G401 (cell line): Measurements from ENCODE around the gene RNASEH2C. TPM values are rescaled to one million over a fixed set of nuclear protein-coding genes. Genes with fewer than 3 reads are reported as not detected.
A peak's percentile ranks its signal among the peaks of the same experiment; 100 is the strongest.
"Not testable (repeated sequence)": the region's sequence is repeated elsewhere in the genome, so short reads cannot be mapped to it uniquely, and the experiment has no call there.

Source experiments
- DNase-seq: peaks from one replicate; pipeline ENCODE4 v3.0.0-alpha.2; 2015; ENCODE audit warnings: low spot score
- in situ Hi-C: cut with HindIII; loops from 2 replicates; pipeline ENCODE4 v1.10.0; 2016; ENCODE audit warnings: low sequenced_read_pairs, mixed read lengths
- total RNA-seq: library from RNA; depleted of rRNA; stranded (reverse); fragments of >200 nt; shearing (Covaris generic); gene quantifications from 2 replicates; pipeline ENCODE4 v1.2.3, GENCODE V29; 2014

The RNASEH2C gene
- total RNA-seq, 1 experiment from 2014 or later: 86.2 TPM

DNA sequence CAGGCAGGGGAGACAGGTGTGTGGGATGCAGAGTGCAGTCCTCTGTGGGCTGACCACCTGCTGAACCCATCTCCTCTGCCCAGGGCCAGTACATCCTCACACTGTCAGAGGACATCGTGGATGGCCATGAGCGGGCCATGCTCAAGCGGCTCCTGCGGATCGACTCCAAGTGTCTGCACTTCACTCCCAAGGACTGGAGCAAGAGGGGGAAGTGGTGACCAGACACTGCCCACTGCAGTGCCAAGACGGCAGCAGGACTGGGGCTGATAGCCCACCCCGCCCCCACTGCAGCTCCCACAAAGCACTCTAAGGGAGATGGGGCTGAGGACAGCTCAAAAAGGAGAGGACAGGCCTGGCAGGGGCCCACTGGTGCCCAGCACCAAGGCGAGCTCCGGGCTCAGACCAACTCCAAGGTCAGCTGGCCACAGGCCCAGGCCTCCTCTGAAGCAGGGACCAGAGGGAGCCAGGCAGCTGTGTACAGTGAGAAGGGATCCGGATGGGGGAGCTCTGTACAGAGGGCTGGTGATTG lies 1.6 kb downstream of the RNASEH2C start:
- no peak for DNase-seq
- in situ Hi-C loops: no loop called here

DNA sequence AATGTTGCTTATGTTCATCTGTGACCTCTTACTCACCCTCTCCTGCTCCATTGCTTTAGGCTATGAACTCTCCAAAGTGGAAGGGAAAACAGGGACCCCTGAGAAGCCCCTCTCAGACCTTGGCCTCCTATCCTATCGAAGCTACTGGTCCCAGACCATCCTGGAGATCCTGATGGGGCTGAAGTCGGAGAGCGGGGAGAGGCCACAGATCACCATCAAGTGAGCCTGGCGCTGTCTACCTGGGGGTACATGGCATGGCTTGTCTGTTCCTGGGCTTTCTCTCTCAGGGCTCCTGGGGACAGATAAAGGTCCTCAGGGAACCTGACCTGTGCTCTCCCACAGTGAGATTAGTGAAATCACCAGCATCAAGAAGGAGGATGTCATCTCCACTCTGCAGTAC lies 2.1 kb downstream of the RNASEH2C start:
- in situ Hi-C loops: no loop called here
- DNase-seq: no peak

- DNase-seq: no peak
Observed at GRCh38 chr11:65717906-65718305, 2.7 kb downstream of the RNASEH2C start.

GRCh38 chr11:65716774-65717405 lies 3.7 kb downstream of the RNASEH2C start:
- no peak for DNase-seq
- in situ Hi-C loops: no loop called here

More at GRCh38 chr11:65717906-65718305, 2.7 kb downstream of the RNASEH2C start:
- in situ Hi-C loops: no loop called here

DNA sequence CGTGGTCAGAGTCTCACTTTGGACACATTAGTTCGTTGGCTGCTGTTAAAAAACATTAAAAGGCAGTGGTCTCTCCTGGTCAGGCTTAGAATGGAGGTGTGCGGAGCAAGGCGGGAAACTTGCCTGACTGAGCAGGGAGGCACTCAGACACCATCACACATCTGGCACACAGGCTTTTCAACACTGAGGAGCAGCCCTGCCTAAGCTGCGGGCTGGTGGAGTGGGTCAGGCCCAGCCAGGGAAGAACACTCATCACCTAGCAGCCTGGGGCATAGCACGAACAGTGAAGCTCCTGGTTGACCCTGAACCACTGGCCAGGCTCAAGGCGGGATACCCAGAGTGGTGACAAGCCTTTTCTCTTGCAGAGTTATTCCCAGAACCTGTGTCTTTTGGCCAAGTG lies 4.3 kb downstream of the RNASEH2C start:
- in situ Hi-C loops: no loop called here
- no peak for DNase-seq

DNA sequence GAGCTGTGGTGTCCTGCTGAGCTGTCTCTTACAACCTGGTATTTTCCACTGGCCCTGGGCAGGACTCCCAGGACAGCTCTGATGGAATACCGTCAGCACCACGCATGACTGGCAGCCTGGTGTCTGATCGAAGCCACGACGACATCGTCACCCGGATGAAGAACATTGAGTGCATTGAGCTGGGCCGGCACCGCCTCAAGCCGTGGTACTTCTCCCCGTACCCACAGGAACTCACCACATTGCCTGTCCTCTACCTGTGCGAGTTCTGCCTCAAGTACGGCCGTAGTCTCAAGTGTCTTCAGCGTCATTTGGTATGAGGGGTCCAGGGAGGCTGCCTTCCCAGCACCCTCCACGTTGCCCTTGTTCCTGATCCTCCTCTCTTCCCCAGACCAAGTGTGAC lies 6.2 kb downstream of the RNASEH2C start:
- in situ Hi-C loops: no loop called here
- no peak for DNase-seq

- in situ Hi-C loops: no loop called here
- DNase-seq: no peak
Observed at GRCh38 chr11:65713212-65713969, 7.2 kb downstream of the RNASEH2C start.

GRCh38 chr11:65712633-65713076 lies 7.9 kb downstream of the RNASEH2C start:
- DNase-seq: no peak
- in situ Hi-C loops: no loop called here

- in situ Hi-C loops: no loop called here
- DNase-seq: peak; percentile 97
Observed at GRCh38 chr11:65711785-65712632, 8.6 kb downstream of the RNASEH2C start, which contains the start of gene KAT5. KAT5 (plus strand) TSS chr11:65712252; CDS start chr11:65712268, 16 bp downstream.

DNA sequence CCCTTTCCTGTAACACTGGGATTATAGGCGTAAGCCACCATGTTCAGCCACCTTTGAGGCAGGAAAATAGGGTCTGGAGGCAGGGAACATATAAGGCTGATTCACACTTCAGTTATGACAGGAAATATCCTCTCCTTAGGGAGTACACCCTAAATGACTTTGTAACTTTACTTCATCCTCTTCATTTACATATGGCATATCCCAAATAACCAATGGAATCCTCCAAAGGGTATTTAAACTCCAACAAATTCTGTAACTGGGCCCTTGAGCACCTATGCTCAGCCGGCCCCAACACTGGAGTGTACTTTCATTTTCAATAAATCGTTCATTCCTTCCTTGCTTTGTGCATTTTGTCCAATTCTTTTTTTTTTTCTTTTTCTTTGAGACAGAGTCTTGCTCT lies 10.2 kb downstream of the RNASEH2C start:
- in situ Hi-C loops: no loop called here
- DNase-seq: no peak

- no peak for DNase-seq
- in situ Hi-C loops: no loop called here
Observed at GRCh38 chr11:65709661-65710060, 10.9 kb downstream of the RNASEH2C start.

DNA sequence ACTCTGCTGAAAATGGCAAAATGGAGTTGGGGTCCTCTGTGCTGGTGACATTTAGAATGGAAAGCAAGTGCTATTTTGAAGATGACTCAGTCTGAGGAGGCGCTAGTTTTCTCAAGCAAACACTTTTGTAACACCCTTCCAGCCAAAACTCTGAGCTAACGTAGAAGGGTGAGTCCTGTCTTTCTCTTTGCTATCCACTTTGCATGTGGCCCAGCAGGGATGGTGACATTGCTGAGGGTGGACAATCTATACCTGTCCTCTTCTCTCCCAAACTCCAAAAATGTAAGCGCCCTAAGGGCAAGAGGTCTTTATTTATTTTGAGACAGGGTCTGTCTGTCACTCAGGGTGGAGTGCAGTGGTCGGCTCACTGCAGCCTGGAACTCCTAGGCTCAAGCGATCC lies 12.1 kb downstream of the RNASEH2C start:
- in situ Hi-C loops: no loop called here
- DNase-seq: no peak

DNA sequence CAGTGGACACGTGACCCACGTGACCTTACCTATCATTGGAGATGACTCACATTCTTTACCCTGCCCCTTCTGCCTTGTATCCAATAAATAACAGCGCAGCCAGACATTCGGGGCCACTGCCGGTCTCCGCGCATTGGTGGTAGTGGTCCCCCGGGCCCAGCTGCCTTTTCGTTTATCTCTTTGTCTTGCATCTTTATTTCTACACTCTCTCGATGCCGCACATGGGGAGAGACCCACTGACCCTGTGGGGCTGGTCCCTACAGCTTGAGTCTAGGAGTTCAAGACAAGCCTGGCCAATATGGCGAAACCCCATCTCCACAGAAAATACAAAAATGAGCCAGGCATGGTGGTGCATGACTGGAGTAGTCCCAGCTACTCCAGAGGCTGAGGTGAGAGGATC lies 13.6 kb downstream of the RNASEH2C start:
- DNase-seq, in situ Hi-C loops: not testable (repeated sequence)

- peak; percentile 80 for DNase-seq
- in situ Hi-C loops: not testable (repeated sequence)
Observed at GRCh38 chr11:65706303-65706763, 14.3 kb downstream of the RNASEH2C start.

DNA sequence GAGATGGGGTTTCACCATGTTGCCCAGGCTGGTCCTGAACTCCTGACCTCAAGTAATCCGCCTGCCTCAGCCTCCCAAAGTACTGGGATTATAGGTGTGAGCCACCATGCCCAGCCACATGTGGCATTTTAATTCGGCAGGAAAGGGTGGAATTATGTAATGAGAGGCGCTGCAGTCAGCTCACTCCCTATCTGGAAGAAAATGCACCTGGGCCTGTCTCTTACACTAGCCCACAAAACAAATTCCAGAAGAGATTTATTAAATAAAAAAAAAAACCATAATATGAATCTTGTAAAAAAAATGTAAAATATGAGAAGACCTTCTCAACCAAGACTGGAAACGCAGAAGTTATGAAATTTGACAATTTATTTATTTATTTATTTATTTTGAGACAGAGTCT lies 16.8 kb downstream of the RNASEH2C start:
- DNase-seq: no peak

DNA sequence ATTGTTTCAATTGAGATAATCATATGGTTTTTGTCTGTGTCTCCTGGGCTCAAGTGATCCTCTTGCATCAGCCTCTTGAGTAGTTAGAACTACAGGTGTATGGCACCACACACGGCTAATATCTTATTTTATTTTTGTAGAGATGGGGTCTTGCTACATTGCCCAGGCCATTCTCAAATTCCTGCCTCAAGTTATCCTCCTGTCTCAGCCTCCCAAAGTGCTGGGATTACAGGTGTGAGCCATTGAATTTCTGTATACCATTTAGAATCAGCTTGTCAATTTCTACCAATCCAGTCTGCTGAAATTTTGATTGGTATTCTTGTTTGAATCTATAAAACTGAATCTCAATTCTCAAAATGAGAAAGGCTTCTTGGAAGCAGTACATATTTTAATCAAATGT lies 18.9 kb downstream of the RNASEH2C start:
- DNase-seq: no peak
- in situ Hi-C loops: no loop called here

More for the DNA sequence above, 16.8 kb downstream of the RNASEH2C start:
- in situ Hi-C loops: no loop called here

DNA sequence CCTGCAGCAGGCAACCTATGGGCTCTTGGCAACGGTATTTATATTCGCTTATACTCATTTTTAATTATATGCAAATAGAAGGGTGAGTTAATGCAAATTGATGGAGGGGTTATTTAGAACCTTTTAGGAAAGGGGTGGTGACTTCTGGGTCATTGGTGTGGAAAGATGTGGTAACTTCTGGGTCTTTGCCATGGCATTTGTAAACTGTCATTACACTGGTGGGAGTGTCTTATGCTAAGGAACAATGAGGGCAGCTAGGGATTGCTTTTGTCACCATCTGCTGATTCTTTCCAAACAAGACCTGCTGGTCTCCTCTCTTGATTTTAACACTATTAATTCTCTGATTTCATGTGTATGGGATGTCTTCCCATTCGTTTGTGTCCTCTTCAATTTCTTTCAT lies 20.2 kb downstream of the RNASEH2C start:
- peak; percentile 37 for DNase-seq
- in situ Hi-C loops: no loop called here

GRCh38 chr11:65699306-65699705 lies 21.3 kb downstream of the RNASEH2C start:
- DNase-seq: peak; percentile 80
- in situ Hi-C loops: no loop called here

DNA sequence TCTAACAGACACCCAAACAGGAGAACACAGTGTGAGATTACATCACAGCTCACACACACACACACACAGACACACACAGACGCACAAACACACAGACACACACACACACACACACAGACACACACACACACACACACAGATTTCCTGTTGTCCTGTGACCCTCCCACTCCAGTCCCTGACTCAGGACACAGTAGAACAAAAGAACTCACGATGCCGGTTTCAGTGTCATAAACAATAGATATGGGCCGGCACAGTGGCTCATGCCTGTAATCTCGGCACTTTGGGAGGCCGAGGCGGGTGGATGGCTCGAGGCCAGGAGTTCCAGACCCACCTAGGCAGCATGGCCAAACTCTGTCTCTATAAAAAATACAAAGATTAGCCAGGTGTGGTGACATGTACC lies 22.4 kb downstream of the RNASEH2C start:
- DNase-seq: no peak
- in situ Hi-C loops: no loop called here
